ENCODE measurements around the gene CNIH3.

Gene CNIH3

GRCh38 chr1:224782281-224783000, 166.3 kb downstream of the CNIH3 start:
- DNase-seq: no peak

- no peak for DNase-seq
Measured at GRCh38 chr1:224783006-224783651, 167.0 kb downstream of the CNIH3 start.

- peak; percentile 7 for DNase-seq
Measured at GRCh38 chr1:224784265-224785039, 168.3 kb downstream of the CNIH3 start.

DNA sequence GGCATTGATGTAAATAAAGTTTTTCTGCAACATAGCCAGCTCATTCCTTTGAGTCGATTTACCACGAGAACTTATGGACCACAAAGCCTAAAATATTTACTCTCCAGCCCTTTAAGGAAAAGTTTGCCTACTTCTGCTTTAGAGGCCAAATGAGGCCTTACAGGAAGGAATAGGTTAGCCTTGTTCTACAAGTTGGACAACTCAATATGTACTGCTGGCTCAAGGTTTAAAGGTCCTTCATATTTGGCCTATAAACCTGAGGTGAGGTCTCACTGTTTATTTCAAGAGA, 168.9 kb downstream of the CNIH3 start:
- DNase-seq: no peak

DNA sequence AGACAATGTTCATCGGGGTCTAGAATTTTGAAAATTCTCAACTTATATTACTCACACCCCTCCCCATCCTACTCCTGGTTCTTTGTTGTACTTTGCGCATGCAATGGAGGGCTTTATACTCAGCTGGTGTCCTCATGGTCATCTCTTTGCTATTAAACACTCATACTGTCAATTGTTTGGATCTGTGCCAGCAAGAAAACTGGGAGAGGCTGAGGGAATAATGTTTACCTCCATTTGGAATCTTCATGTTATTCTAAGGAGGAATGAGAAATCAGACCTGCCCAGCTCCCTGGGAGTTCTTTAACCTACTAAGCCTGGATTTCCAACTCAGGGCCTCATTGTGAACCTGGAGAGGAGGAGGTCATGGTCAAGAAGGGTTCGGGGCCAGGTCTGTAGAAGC, 169.5 kb downstream of the CNIH3 start:
- DNase-seq: peak; percentile 11

DNA sequence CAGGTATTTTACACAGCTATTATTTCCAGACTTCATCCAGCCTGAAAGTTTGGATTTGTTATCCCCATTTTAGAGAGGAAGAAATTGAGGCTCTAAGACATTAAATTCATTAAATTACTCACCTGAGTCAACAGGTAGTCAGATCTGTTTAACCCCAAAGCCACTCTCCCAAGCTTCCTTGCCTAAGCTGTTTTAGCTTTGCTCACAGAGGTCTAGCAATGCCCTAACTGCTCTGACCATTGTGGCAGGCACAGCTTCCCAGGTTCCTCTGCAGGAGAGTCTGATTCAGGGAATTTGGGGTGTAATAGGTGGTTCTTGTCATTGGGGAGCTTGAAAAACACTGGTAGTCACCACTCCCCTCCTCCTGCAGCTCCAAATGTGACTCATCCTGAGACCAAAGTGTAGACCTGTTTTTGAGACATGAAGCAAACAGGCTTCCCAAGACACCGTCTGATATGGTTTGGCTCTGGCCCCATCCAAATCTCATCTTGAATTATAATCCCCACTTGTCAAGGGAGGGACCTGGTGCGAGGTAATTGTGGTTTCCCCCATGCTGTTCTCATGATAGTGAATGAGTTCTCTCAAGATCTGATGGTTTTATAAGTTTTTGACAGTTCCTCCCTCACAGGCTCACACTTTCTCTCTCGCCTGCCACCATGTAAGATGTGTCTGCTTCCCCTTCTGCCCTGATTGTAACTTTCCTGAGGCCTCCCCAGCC, 170.6 kb downstream of the CNIH3 start:
- no peak for DNase-seq

GRCh38 chr1:224789311-224789710, 173.2 kb downstream of the CNIH3 start:
- DNase-seq: no peak
